NT2/D1 (cell line): ENCODE measurements around the gene MRPS12.

Experiments
- DNase-seq: peaks from one replicate; pipeline ENCODE4 v3.0.0-alpha.2; 2011; ENCODE audit warnings: low read depth, low spot score
- H3K27me3 ChIP-seq: 2 replicates; pipeline ENCODE4 v1.6.0; 2011; ENCODE audit warnings: mild to moderate bottlenecking; ENCODE audit not compliant: insufficient read length, insufficient read depth
- H3K36me3 ChIP-seq: 2 replicates; pipeline ENCODE4 v1.6.1; 2011; ENCODE audit warnings: mild to moderate bottlenecking, low read length, mixed read lengths; ENCODE audit not compliant: insufficient read depth, insufficient read length
- H3K4me1 ChIP-seq: 2 replicates; pipeline ENCODE4 v1.5.1; 2011; ENCODE audit not compliant: insufficient read depth, insufficient read length
- H3K4me3 ChIP-seq: 2 replicates; pipeline ENCODE4 v1.5.1; 2011; ENCODE audit warnings: low read depth; ENCODE audit not compliant: insufficient read length
- H3K9ac ChIP-seq: 2 replicates; pipeline ENCODE4 v1.6.0; 2011; ENCODE audit warnings: low read depth; ENCODE audit not compliant: insufficient read length
- H3K9me3 ChIP-seq: 2 replicates; pipeline ENCODE4 v1.5.1; 2011; ENCODE audit warnings: mild to moderate bottlenecking, low read length; ENCODE audit not compliant: insufficient read depth
- SUZ12 ChIP-seq: IDR thresholded peaks from 2 replicates; pipeline ENCODE4 v1.6.1; 2011; ENCODE audit not compliant: insufficient read length, insufficient read depth; ENCODE audit errors: extremely low read depth
- YY1 ChIP-seq: IDR thresholded peaks from 2 replicates; pipeline ENCODE4 v1.6.1; 2011; ENCODE audit not compliant: insufficient read length, insufficient read depth
- ZNF274 ChIP-seq: IDR thresholded peaks from 2 replicates; pipeline ENCODE4 v1.6.1; 2011; ENCODE audit warnings: mild to moderate bottlenecking, low read depth, low read length

Gene MRPS12

GRCh38 chr19:38944981-38945506, 14.3 kb downstream of the MRPS12 start:
- no peak overlapping the region for H3K9ac ChIP-seq
- TF ChIP-seq YY1 = no peak
- no peak for TF ChIP-seq SUZ12
- no peak for TF ChIP-seq ZNF274
- no peak for DNase-seq
- no peaks in the 10 kb centered on the region for H3K27me3 ChIP-seq
- no peak overlapping the region for H3K4me3 ChIP-seq
- peaks cover 43% of the 10 kb centered on the region for H3K36me3 ChIP-seq
- peaks cover 1% of the 10 kb centered on the region for H3K4me1 ChIP-seq
- no peaks in the 10 kb centered on the region; the same call in 1 of the 2 replicates for H3K9me3 ChIP-seq

- no peaks in the 10 kb centered on the region; the same call in 1 of the 2 replicates for H3K9me3 ChIP-seq
- no peak overlapping the region for H3K4me3 ChIP-seq
- no peaks in the 10 kb centered on the region for H3K27me3 ChIP-seq
- peaks cover 43% of the 10 kb centered on the region for H3K36me3 ChIP-seq
- DNase-seq = no peak
- H3K9ac ChIP-seq = no peak overlapping the region
- TF ChIP-seq YY1 = no peak
- no peak for TF ChIP-seq SUZ12
- H3K4me1 ChIP-seq = peaks cover 3% of the 10 kb centered on the region
Observed at GRCh38 chr19:38945562-38946228, 15.0 kb downstream of the MRPS12 start.

- DNase-seq = no peak
- TF ChIP-seq SUZ12 (no peak), YY1 (no peak), ZNF274 (no peak)
- Histone ChIP-seq H3K4me1 (peaks cover 3% of the 10 kb centered on the region), H3K27me3 (no peaks in the 10 kb centered on the region), H3K9ac (no peak overlapping the region), H3K4me3 (no peak overlapping the region), H3K9me3 (no peaks in the 10 kb centered on the region; the same call in 1 of the 2 replicates), H3K36me3 (peaks cover 46% of the 10 kb centered on the region)
Observed at GRCh38 chr19:38946229-38947010, 15.7 kb downstream of the MRPS12 start.

GRCh38 chr19:38949580-38950367, 19.0 kb downstream of the MRPS12 start:
- Histone ChIP-seq H3K4me3 (peak overlapping the region; percentile 36), H3K9me3 (no peaks in the 10 kb centered on the region; the same call in 1 of the 2 replicates), H3K4me1 (peaks cover 3% of the 10 kb centered on the region), H3K9ac (peak overlapping the region; percentile 82), H3K27me3 (no peaks in the 10 kb centered on the region), H3K36me3 (peaks cover 31% of the 10 kb centered on the region)
- TF ChIP-seq YY1 (no peak), SUZ12 (no peak), ZNF274 (no peak)
- peak; percentile 74 for DNase-seq

GRCh38 chr19:38951187-38951586, 20.4 kb downstream of the MRPS12 start:
- H3K9ac ChIP-seq = no peak overlapping the region
- peaks cover 19% of the 10 kb centered on the region for H3K36me3 ChIP-seq
- no peak for TF ChIP-seq ZNF274
- TF ChIP-seq SUZ12 = no peak
- TF ChIP-seq YY1 = no peak
- no peaks in the 10 kb centered on the region for H3K9me3 ChIP-seq
- no peak for DNase-seq
- H3K4me3 ChIP-seq = no peak overlapping the region
- no peaks in the 10 kb centered on the region for H3K27me3 ChIP-seq
- H3K4me1 ChIP-seq = peaks cover 3% of the 10 kb centered on the region

GRCh38 chr19:38952395-38953165, 21.8 kb downstream of the MRPS12 start:
- H3K36me3 ChIP-seq = peaks cover 11% of the 10 kb centered on the region
- H3K9ac ChIP-seq = no peak overlapping the region
- no peak for TF ChIP-seq SUZ12
- no peak for TF ChIP-seq YY1
- TF ChIP-seq ZNF274 = no peak
- H3K27me3 ChIP-seq = no peaks in the 10 kb centered on the region
- H3K4me3 ChIP-seq = no peak overlapping the region
- no peaks in the 10 kb centered on the region for H3K9me3 ChIP-seq
- no peak for DNase-seq
- peaks cover 3% of the 10 kb centered on the region for H3K4me1 ChIP-seq
